Adrenal gland (tissue), 5 donors: ENCODE data around the gene BRIP1.

Experiments
- CTCF ChIP-seq, 6 experiments: fragments of 450-650 bp in 4 of 6; fragments of 200-600 bp in 2 of 6; sonication (generic) in 1 of 6; IDR thresholded peaks; 1 replicate in 5 of 6; 2 replicates in 1 of 6; pipeline versions ENCODE4 v1.5.1 to v1.8.0; 2016 to 2021; ENCODE audit warnings: antibody characterized with exemption in 6 of 6, mild to moderate bottlenecking in 2 of 6, moderate library complexity in 1 of 6
- POLR2A ChIP-seq, 2 donors: fragments of 450-650 bp; IDR thresholded peaks; one replicate each; pipeline ENCODE4 v1.6.1; 2017; ENCODE audit warnings: antibody characterized with exemption in 2 of 2, mild to moderate bottlenecking in 2 of 2, moderate library complexity in 1 of 2
- donor health status: DM: no; HTN: no; CAD: no.

- no peak for TF ChIP-seq POLR2A (IDR thresholded peaks at IDR 0.05)
- no peak for TF ChIP-seq CTCF (IDR thresholded peaks at IDR 0.05)
Observed at GRCh38 chr17:61732169-61732568, 131.2 kb downstream of the BRIP1 start.
